NCI-H1436 treated with DMSO at 0.1 percent for 48 hours (cell line): Measurements from ENCODE around the gene CA4.
"Not testable (repeated sequence)": the region's sequence is repeated elsewhere in the genome, so short reads cannot be mapped to it uniquely, and the experiment has no call there.

Experiments
- DNase-seq: peaks from one replicate; lab custom pipeline; 2025; lab: John Stamatoyannopoulos, UW

The CA4 gene

GRCh38 chr17:60174767-60175166 lies 25.0 kb downstream of the CA4 start:
- not testable (repeated sequence) for DNase-seq

- DNase-seq: not testable (repeated sequence)
Measured at GRCh38 chr17:60176763-60177162, 27.0 kb downstream of the CA4 start.

GRCh38 chr17:60178180-60178579 lies 28.4 kb downstream of the CA4 start:
- DNase-seq: peak; percentile 77

GRCh38 chr17:60180380-60180779 lies 30.6 kb downstream of the CA4 start:
- not testable (repeated sequence) for DNase-seq

GRCh38 chr17:60186372-60186771 lies 36.6 kb downstream of the CA4 start:
- DNase-seq: not testable (repeated sequence)

GRCh38 chr17:60186846-60187745 lies 37.3 kb downstream of the CA4 start:
- DNase-seq: not testable (repeated sequence)

GRCh38 chr17:60188759-60189158 lies 39.0 kb downstream of the CA4 start:
- DNase-seq: no peak

GRCh38 chr17:60190032-60190431 lies 40.3 kb downstream of the CA4 start:
- DNase-seq: not testable (repeated sequence)

GRCh38 chr17:60193032-60193431 lies 43.3 kb downstream of the CA4 start:
- DNase-seq: not testable (repeated sequence)

- DNase-seq: no peak
Measured at GRCh38 chr17:60193482-60193881, 43.7 kb downstream of the CA4 start.

GRCh38 chr17:60194141-60194540 lies 44.4 kb downstream of the CA4 start:
- not testable (repeated sequence) for DNase-seq

GRCh38 chr17:60198630-60199029 lies 48.9 kb downstream of the CA4 start:
- not testable (repeated sequence) for DNase-seq

GRCh38 chr17:60205782-60206181 lies 56.0 kb downstream of the CA4 start:
- DNase-seq: not testable (repeated sequence)

- not testable (repeated sequence) for DNase-seq
Measured at GRCh38 chr17:60208302-60208701, 58.5 kb downstream of the CA4 start.
